Mesothelial cell of epicardium (in vitro differentiated cells): ENCODE results near the gene MAGI3. TPM values are rescaled to one million over a fixed set of nuclear protein-coding genes. Genes with fewer than 3 reads are reported as not detected.
A peak's percentile ranks its signal among the peaks of the same experiment; 100 is the strongest.

Experiments used
- DNase-seq, 2 experiments: peaks; one replicate each; pipeline ENCODE4 v3.0.0; 2021; ENCODE audit warnings: low spot score in 2 of 2; ENCODE audit not compliant: unreplicated experiment in 2 of 2
- H3K27ac Mint-ChIP-seq: 2 replicates; pipeline ENCODE4 v1.8.0; 2021; ENCODE audit warnings: mixed read lengths
- H3K27me3 Mint-ChIP-seq: 2 replicates; pipeline ENCODE4 v1.8.0; 2021; ENCODE audit warnings: low read depth, mixed read lengths
- H3K36me3 Mint-ChIP-seq: 2 replicates; pipeline ENCODE4 v1.8.0; 2021; ENCODE audit warnings: mixed read lengths
- H3K4me1 Mint-ChIP-seq: 2 replicates; pipeline ENCODE4 v1.8.0; 2021; ENCODE audit warnings: mixed read lengths
- H3K4me3 Mint-ChIP-seq: 2 replicates; pipeline ENCODE4 v1.8.0; 2021; ENCODE audit warnings: mild to moderate bottlenecking, moderate library complexity, mixed read lengths
- H3K9me3 Mint-ChIP-seq: 2 replicates; pipeline ENCODE4 v1.8.0; 2021; ENCODE audit warnings: mixed read lengths
- CTCF ChIP-seq: fragments of 200-600 bp; sonication (generic); IDR thresholded peaks from one replicate; pipeline ENCODE4 v1.5.0; 2021; ENCODE audit warnings: antibody characterized with exemption; ENCODE audit not compliant: unreplicated experiment
- total RNA-seq: library from RNA; stranded (reverse); gene quantifications from 3 replicates; pipeline ENCODE4 v1.2.1, GENCODE V29; 2021

The MAGI3 gene
- total RNA-seq, 1 donor from 2014 or later = 28.7 TPM

GRCh38 chr1:113657556-113658063 lies 267.3 kb downstream of the MAGI3 start:
- no peak overlapping the region for H3K4me3 Mint-ChIP-seq
- H3K4me1 Mint-ChIP-seq = peaks cover 28% of the 10 kb centered on the region
- no peak for DNase-seq
- TF ChIP-seq CTCF = no peak
- peaks cover 4% of the 10 kb centered on the region for H3K36me3 Mint-ChIP-seq
- no peaks in the 10 kb centered on the region for H3K27me3 Mint-ChIP-seq
- peak overlapping the region; percentile 37 for H3K27ac Mint-ChIP-seq
- H3K9me3 Mint-ChIP-seq = no peaks in the 10 kb centered on the region

- no peak overlapping the region for H3K4me3 Mint-ChIP-seq
- H3K27ac Mint-ChIP-seq = peak overlapping the region; percentile 75
- H3K27me3 Mint-ChIP-seq = no peaks in the 10 kb centered on the region
- peaks cover 4% of the 10 kb centered on the region for H3K36me3 Mint-ChIP-seq
- TF ChIP-seq CTCF = no peak
- no peak for DNase-seq
- no peaks in the 10 kb centered on the region for H3K9me3 Mint-ChIP-seq
- H3K4me1 Mint-ChIP-seq = peaks cover 29% of the 10 kb centered on the region
Measured at GRCh38 chr1:113659035-113659434, 268.7 kb downstream of the MAGI3 start.

- Mint-ChIP-seq H3K4me1 (peaks cover 29% of the 10 kb centered on the region), H3K27me3 (no peaks in the 10 kb centered on the region), H3K9me3 (no peaks in the 10 kb centered on the region), H3K27ac (peak overlapping the region; percentile 75), H3K36me3 (peaks cover 4% of the 10 kb centered on the region), H3K4me3 (no peak overlapping the region)
- TF ChIP-seq CTCF = no peak
- DNase-seq = no peak
Measured at GRCh38 chr1:113659556-113659955, 269.2 kb downstream of the MAGI3 start.

- Mint-ChIP-seq H3K4me1 (peaks cover 29% of the 10 kb centered on the region), H3K27ac (peak overlapping the region; percentile 75), H3K36me3 (peaks cover 4% of the 10 kb centered on the region), H3K4me3 (no peak overlapping the region), H3K27me3 (no peaks in the 10 kb centered on the region), H3K9me3 (no peaks in the 10 kb centered on the region)
- no peak for TF ChIP-seq CTCF
- DNase-seq = no peak
Measured at GRCh38 chr1:113660088-113660487, 269.8 kb downstream of the MAGI3 start.

- Mint-ChIP-seq H3K27me3 (no peaks in the 10 kb centered on the region), H3K36me3 (peaks cover 15% of the 10 kb centered on the region), H3K27ac (no peak overlapping the region), H3K9me3 (peaks cover 10% of the 10 kb centered on the region), H3K4me1 (peaks cover 26% of the 10 kb centered on the region), H3K4me3 (no peak overlapping the region)
- no peak for TF ChIP-seq CTCF
- DNase-seq = no peak
Measured at GRCh38 chr1:113662101-113662500, 271.8 kb downstream of the MAGI3 start.
